Endothelial cell (in vitro differentiated cells): Measurements from ENCODE around the gene LMO1. TPM values are rescaled to one million over a fixed set of nuclear protein-coding genes. Genes with fewer than 3 reads are reported as not detected.

Experiments used
- DNase-seq: peaks from one replicate; pipeline ENCODE4 v3.0.0; 2021; ENCODE audit warnings: low spot score
- H3K27ac Mint-ChIP-seq: one replicate; pipeline ENCODE4 v1.8.0; 2021; ENCODE audit warnings: mixed read lengths, inconsistent platforms; ENCODE audit not compliant: unreplicated experiment
- H3K27me3 Mint-ChIP-seq: one replicate; pipeline ENCODE4 v1.8.0; 2021; ENCODE audit warnings: mild to moderate bottlenecking, moderate library complexity, mixed read lengths, inconsistent platforms; ENCODE audit not compliant: unreplicated experiment
- H3K36me3 Mint-ChIP-seq: one replicate; pipeline ENCODE4 v1.8.0; 2021; ENCODE audit warnings: mild to moderate bottlenecking, low read depth, mixed read lengths, inconsistent platforms; ENCODE audit not compliant: unreplicated experiment
- H3K4me1 Mint-ChIP-seq: one replicate; pipeline ENCODE4 v1.8.0; 2021; ENCODE audit warnings: mild to moderate bottlenecking, mixed read lengths, inconsistent platforms; ENCODE audit not compliant: unreplicated experiment
- H3K4me3 Mint-ChIP-seq: one replicate; pipeline ENCODE4 v1.8.0; 2021; ENCODE audit warnings: mild to moderate bottlenecking, mixed read lengths, inconsistent platforms; ENCODE audit not compliant: unreplicated experiment
- H3K9me3 Mint-ChIP-seq: one replicate; pipeline ENCODE4 v1.8.0; 2021; ENCODE audit warnings: mixed read lengths, inconsistent platforms; ENCODE audit not compliant: unreplicated experiment
- total RNA-seq: library from RNA; stranded (reverse); fragmentation: NEBNext Ultra II Directional; extraction: Animal tissue kit (Norgen Biotek cat#: 25700); gene quantifications from one replicate; pipeline ENCODE4 v1.2.1, GENCODE V29; 2021; ENCODE audit not compliant: unreplicated experiment
- TF ChIP-seq, protein P1 (sequence below): fragments of 200-600 bp; sonication (generic); IDR thresholded peaks from one replicate; pipeline ENCODE4 v1.5.0; 2021; ENCODE audit warnings: antibody characterized with exemption; ENCODE audit not compliant: unreplicated experiment

Gene LMO1
- total RNA-seq, 1 donor from 2014 or later = not detected

DNA sequence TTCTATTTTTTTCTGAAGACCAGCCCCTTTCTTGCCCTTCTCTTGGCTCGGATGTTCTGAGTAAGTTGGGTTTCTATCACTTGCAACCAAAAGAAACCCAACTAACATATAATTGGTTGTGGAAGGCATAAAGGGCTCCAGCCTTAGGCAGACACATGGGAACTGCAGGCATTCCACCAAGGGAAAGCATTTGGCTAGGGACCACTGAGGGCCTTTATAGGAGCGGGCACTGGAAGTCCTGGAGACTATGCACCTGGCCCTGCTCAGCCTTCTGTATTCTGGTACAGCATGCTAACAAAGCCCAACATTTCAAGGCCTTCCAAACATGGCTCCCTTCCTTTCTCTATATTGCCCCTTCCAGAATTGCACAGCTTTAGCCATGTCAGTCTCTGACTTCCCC lies 17.6 kb upstream of the LMO1 start:
- H3K4me1 Mint-ChIP-seq = no peaks in the 10 kb centered on the region
- no peaks in the 10 kb centered on the region for H3K36me3 Mint-ChIP-seq
- peaks cover 6% of the 10 kb centered on the region for H3K27me3 Mint-ChIP-seq
- no peak for DNase-seq
- no peak overlapping the region for H3K27ac Mint-ChIP-seq
- no peak overlapping the region for H3K4me3 Mint-ChIP-seq
- TF ChIP-seq, protein P1, sequence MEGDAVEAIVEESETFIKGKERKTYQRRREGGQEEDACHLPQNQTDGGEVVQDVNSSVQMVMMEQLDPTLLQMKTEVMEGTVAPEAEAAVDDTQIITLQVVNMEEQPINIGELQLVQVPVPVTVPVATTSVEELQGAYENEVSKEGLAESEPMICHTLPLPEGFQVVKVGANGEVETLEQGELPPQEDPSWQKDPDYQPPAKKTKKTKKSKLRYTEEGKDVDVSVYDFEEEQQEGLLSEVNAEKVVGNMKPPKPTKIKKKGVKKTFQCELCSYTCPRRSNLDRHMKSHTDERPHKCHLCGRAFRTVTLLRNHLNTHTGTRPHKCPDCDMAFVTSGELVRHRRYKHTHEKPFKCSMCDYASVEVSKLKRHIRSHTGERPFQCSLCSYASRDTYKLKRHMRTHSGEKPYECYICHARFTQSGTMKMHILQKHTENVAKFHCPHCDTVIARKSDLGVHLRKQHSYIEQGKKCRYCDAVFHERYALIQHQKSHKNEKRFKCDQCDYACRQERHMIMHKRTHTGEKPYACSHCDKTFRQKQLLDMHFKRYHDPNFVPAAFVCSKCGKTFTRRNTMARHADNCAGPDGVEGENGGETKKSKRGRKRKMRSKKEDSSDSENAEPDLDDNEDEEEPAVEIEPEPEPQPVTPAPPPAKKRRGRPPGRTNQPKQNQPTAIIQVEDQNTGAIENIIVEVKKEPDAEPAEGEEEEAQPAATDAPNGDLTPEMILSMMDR = no peak
- H3K9me3 Mint-ChIP-seq = no peaks in the 10 kb centered on the region

DNA sequence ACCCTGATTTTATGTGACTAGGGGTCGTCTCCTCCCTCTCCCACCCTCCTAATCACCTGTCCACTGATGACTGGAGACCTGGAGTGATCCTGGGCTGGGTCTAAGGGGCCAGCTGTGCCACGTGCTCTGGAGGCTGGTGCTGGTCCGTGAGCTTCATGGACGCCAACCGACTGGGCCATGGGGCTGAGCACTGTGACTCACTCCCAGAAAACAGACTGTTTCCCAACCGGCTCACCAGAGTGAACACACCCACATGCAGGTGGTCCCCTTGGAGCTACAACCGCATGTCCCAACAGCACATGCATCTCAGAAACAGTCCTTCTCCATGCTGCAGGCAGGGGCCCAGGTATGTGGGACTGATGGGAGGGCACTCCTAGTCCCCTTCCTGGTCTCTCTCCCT lies 14.0 kb upstream of the LMO1 start:
- Mint-ChIP-seq H3K9me3 (peaks cover 5% of the 10 kb centered on the region), H3K4me1 (no peaks in the 10 kb centered on the region), H3K36me3 (no peaks in the 10 kb centered on the region), H3K27ac (no peak overlapping the region), H3K27me3 (no peaks in the 10 kb centered on the region), H3K4me3 (no peak overlapping the region)
- TF ChIP-seq, protein P1 = no peak
- no peak for DNase-seq

DNA sequence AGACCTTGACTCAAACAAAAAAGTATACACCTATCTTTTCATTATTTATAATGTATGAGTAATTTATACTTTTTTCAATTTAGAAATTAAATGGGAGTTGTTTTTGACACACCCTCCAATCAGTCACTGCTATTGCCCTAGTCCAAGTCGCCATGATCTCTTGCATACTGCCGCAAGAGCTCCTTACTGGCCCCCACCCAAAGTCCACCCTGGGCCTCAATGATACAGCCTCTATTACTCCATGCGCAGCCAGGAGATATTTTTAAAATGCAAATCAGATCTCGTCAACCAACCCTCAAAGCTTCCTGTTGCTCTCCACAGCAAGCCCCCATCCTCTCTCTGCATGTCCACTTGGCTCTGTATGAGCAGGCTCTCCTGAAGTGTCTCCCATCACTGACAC lies 12.8 kb upstream of the LMO1 start:
- no peaks in the 10 kb centered on the region for H3K27me3 Mint-ChIP-seq
- no peak overlapping the region for H3K27ac Mint-ChIP-seq
- no peaks in the 10 kb centered on the region for H3K36me3 Mint-ChIP-seq
- DNase-seq = no peak
- H3K4me3 Mint-ChIP-seq = no peak overlapping the region
- H3K4me1 Mint-ChIP-seq = no peaks in the 10 kb centered on the region
- TF ChIP-seq, protein P1 = no peak
- peaks cover 5% of the 10 kb centered on the region for H3K9me3 Mint-ChIP-seq

DNA sequence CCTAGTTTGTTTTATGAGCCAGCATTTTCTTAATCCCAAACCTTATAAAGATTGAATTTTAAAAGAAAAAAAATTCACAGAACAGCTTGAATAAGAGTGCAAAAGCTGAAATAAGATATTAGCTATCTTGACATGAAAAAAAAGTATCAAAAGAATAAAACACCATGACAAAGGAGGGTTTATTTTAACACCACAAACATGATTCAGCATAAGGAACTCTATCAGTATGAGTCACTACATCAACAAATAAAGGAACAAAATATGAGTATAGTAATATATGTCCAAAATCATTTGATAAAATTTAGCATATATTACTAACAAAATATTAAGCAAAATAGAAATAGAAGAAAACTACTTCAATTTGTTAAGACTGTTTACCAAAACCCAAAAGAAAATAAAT lies 9.6 kb upstream of the LMO1 start:
- Mint-ChIP-seq H3K27me3 (peaks cover 10% of the 10 kb centered on the region), H3K4me3 (no peak overlapping the region), H3K36me3 (no peaks in the 10 kb centered on the region), H3K27ac (no peak overlapping the region), H3K4me1 (peaks cover 2% of the 10 kb centered on the region), H3K9me3 (peaks cover 5% of the 10 kb centered on the region)
- no peak for DNase-seq
- TF ChIP-seq, protein P1 = no peak

DNA sequence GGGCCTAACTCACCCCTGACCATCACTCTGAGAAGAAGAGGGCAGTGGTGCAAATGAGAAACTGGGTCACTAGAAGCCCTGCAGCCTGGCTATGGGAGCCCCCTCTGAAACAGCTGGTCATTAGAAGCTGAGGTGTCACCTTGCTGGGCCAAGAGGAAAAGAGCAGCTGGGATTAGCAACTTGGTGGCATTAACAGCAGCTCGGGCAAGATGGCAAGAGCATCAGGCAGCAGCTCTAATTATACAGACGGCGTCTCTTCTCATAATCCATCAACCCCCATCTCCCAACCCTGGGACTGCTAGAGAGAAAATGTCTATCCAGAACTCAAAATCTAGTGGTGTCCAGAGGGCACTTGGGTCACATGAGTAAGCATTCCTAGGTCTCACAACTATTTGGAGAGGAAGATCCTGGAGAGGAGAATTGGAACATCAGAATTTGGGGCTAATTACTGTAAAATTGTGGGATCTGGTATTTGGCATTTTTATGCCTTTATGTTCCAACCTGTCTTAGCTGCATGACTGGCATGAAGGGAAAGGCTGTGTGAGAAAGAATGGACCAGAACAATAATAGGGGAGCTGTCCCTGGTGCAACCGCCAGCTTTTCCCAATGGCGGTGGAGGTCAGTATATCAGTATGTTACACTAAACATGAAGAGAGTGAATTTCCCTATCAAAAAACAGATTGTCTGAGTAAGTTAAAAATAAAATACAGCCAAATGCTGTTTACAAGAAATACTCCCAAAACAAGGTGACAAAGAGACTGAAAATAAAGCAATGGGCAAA lies 7.6 kb upstream of the LMO1 start:
- no peak overlapping the region for H3K27ac Mint-ChIP-seq
- peaks cover 2% of the 10 kb centered on the region for H3K4me1 Mint-ChIP-seq
- TF ChIP-seq, protein P1 = no peak
- H3K9me3 Mint-ChIP-seq = peaks cover 5% of the 10 kb centered on the region
- H3K27me3 Mint-ChIP-seq = peaks cover 10% of the 10 kb centered on the region
- H3K4me3 Mint-ChIP-seq = no peak overlapping the region
- no peak for DNase-seq
- no peaks in the 10 kb centered on the region for H3K36me3 Mint-ChIP-seq
